WTC11 (cell line): ENCODE data around the gene PCK2. TPM values are rescaled to one million over a fixed set of nuclear protein-coding genes. Genes with fewer than 3 reads are reported as not detected.

Experiments used
- ATAC-seq: fragments of 200-7000 bp; cut with Tn5 transposase; 2 replicates; pipeline ENCODE4 v1.10.0; 2021; ENCODE audit warnings: mild to moderate bottlenecking, moderate library complexity
- CTCF ChIA-PET: fragments of 300-600 bp; sonication (Branson Sonifier 250); formaldehyde crosslinking; loops from one replicate; lab custom pipeline; 2021; ENCODE audit warnings: antibody characterized with exemption; lab: Charles Lee
- POLR2A ChIA-PET: fragments of 350-600 bp; sonication (Branson Sonifier 250); formaldehyde crosslinking; loops from one replicate; lab custom pipeline; 2021; ENCODE audit warnings: antibody characterized with exemption; lab: Charles Lee
- DNase-seq: peaks from one replicate; pipeline ENCODE4 v3.0.0; 2021; ENCODE audit warnings: low spot score
- H3K27ac Mint-ChIP-seq: 2 replicates; pipeline ENCODE4 v1.8.0; 2021; ENCODE audit warnings: mixed read lengths
- H3K27me3 Mint-ChIP-seq: 2 replicates; pipeline ENCODE4 v1.8.0; 2021; ENCODE audit warnings: low read depth, mild to moderate bottlenecking, moderate library complexity, mixed read lengths
- H3K36me3 Mint-ChIP-seq: 2 replicates; pipeline ENCODE4 v1.8.0; 2021; ENCODE audit warnings: mixed read lengths
- H3K4me1 Mint-ChIP-seq: 2 replicates; pipeline ENCODE4 v1.8.0; 2022; ENCODE audit warnings: mixed read lengths
- H3K4me3 Mint-ChIP-seq: 2 replicates; pipeline ENCODE4 v1.8.0; 2021; ENCODE audit warnings: mild to moderate bottlenecking, moderate library complexity, mixed read lengths
- H3K9me3 Mint-ChIP-seq: 2 replicates; pipeline ENCODE4 v1.8.0; 2021; ENCODE audit warnings: mixed read lengths
- CDX4 ChIP-seq: fragments of 250-450 bp; sonication (Bioruptor Pico); IDR thresholded peaks from 2 replicates; pipeline ENCODE4 v1.9.0; 2021; ENCODE audit warnings: moderate library complexity, mild to moderate bottlenecking, inconsistent platforms, borderline replicate concordance
- ETV6 ChIP-seq: sonication (generic); formaldehyde crosslinking; IDR thresholded peaks from 2 replicates; pipeline ENCODE4 v1.8.1; 2022; ENCODE audit warnings: mild to moderate bottlenecking, missing genetic modification reagents
- FOXK1 ChIP-seq: sonication (generic); formaldehyde crosslinking; IDR thresholded peaks from 2 replicates; pipeline ENCODE4 v1.8.0; 2022; ENCODE audit warnings: mild to moderate bottlenecking, moderate library complexity, missing genetic modification reagents
- FOXP1 ChIP-seq: sonication (generic); formaldehyde crosslinking; IDR thresholded peaks from 2 replicates; pipeline ENCODE4 v1.8.0; 2022; ENCODE audit warnings: missing genetic modification reagents, mild to moderate bottlenecking, moderate library complexity, borderline replicate concordance
- FOXP4 ChIP-seq: sonication (generic); formaldehyde crosslinking; IDR thresholded peaks from 2 replicates; pipeline ENCODE4 v1.8.0; 2022; ENCODE audit warnings: mild to moderate bottlenecking, missing genetic modification reagents
- GABPB1 ChIP-seq: sonication (generic); formaldehyde crosslinking; IDR thresholded peaks from 2 replicates; pipeline ENCODE4 v1.8.1; 2023; ENCODE audit warnings: mild to moderate bottlenecking, missing genetic modification reagents
- HMGA2 ChIP-seq: fragments of 250-450 bp; sonication (Bioruptor Pico); IDR thresholded peaks from 2 replicates; pipeline ENCODE4 v1.4.0; 2021; ENCODE audit warnings: mild to moderate bottlenecking, moderate library complexity
- MAX ChIP-seq: sonication (generic); formaldehyde crosslinking; IDR thresholded peaks from 2 replicates; pipeline ENCODE4 v1.8.0; 2022; ENCODE audit warnings: mild to moderate bottlenecking, missing genetic modification reagents
- MXD4 ChIP-seq: fragments of 250-450 bp; sonication (Bioruptor Pico); IDR thresholded peaks from 2 replicates; pipeline ENCODE4 v1.8.0; 2021; ENCODE audit warnings: mild to moderate bottlenecking, moderate library complexity, borderline replicate concordance
- MYBL2 ChIP-seq: sonication (generic); formaldehyde crosslinking; IDR thresholded peaks from 2 replicates; pipeline ENCODE4 v1.8.1; 2023; ENCODE audit warnings: mild to moderate bottlenecking, moderate library complexity, missing genetic modification reagents
- NFE2L1 ChIP-seq: sonication (generic); formaldehyde crosslinking; IDR thresholded peaks from 2 replicates; pipeline ENCODE4 v1.8.1; 2023; ENCODE audit warnings: missing genetic modification reagents
- NFYB ChIP-seq: sonication (generic); formaldehyde crosslinking; conservative IDR thresholded peaks from 2 replicates; pipeline ENCODE4 v1.8.0; 2022; ENCODE audit warnings: low read depth, missing genetic modification reagents
- NR2C2 ChIP-seq: sonication (generic); formaldehyde crosslinking; IDR thresholded peaks from 2 replicates; pipeline ENCODE4 v1.8.0; 2022; ENCODE audit warnings: mild to moderate bottlenecking, missing genetic modification reagents
- NR3C1 ChIP-seq: sonication (generic); formaldehyde crosslinking; conservative IDR thresholded peaks from 2 replicates; pipeline ENCODE4 v1.8.1; 2023; ENCODE audit warnings: low read depth, mild to moderate bottlenecking, missing genetic modification reagents
- PREB ChIP-seq: sonication (generic); formaldehyde crosslinking; IDR thresholded peaks from 2 replicates; pipeline ENCODE4 v1.8.1; 2022; ENCODE audit warnings: mild to moderate bottlenecking, missing genetic modification reagents, moderate library complexity, borderline replicate concordance
- RELA ChIP-seq: sonication (generic); formaldehyde crosslinking; IDR thresholded peaks from 2 replicates; pipeline ENCODE4 v1.8.1; 2022; ENCODE audit warnings: missing genetic modification reagents, mild to moderate bottlenecking, borderline replicate concordance
- TEAD1 ChIP-seq: sonication (generic); formaldehyde crosslinking; IDR thresholded peaks from 2 replicates; pipeline ENCODE4 v1.8.0; 2022; ENCODE audit warnings: mild to moderate bottlenecking, missing genetic modification reagents
- USF1 ChIP-seq: sonication (generic); formaldehyde crosslinking; IDR thresholded peaks from 2 replicates; pipeline ENCODE4 v1.8.0; 2022; ENCODE audit warnings: mild to moderate bottlenecking, missing genetic modification reagents
- USF2 ChIP-seq: sonication (generic); formaldehyde crosslinking; IDR thresholded peaks from 2 replicates; pipeline ENCODE4 v1.8.1; 2023; ENCODE audit warnings: mild to moderate bottlenecking, missing genetic modification reagents, moderate library complexity
- ZBTB21 ChIP-seq: sonication (generic); formaldehyde crosslinking; IDR thresholded peaks from 2 replicates; pipeline ENCODE4 v1.8.1; 2023; ENCODE audit warnings: mild to moderate bottlenecking, missing genetic modification reagents, borderline replicate concordance
- ZMAT4 ChIP-seq: fragments of 250-450 bp; sonication (Bioruptor Pico); IDR thresholded peaks from 2 replicates; pipeline ENCODE4 v1.9.0; 2021; ENCODE audit warnings: mild to moderate bottlenecking
- ZNF532 ChIP-seq: fragments of 250-450 bp; sonication (Bioruptor Pico); IDR thresholded peaks from 2 replicates; pipeline ENCODE4 v1.9.0; 2021; ENCODE audit warnings: mild to moderate bottlenecking, borderline replicate concordance
- total RNA-seq: library from RNA; stranded (reverse); gene quantifications from 3 replicates; pipeline ENCODE4 v1.2.3, GENCODE V29; 2021

PCK2 gene
- total RNA-seq, 1 experiment from 2014 or later: 67.0 TPM

GRCh38 chr14:24113801-24114531 lies 19.9 kb downstream of the PCK2 start (continued):
- TF ChIP-seq FOXP1 (CRISPR knock-in tag): 0 out of 2 replicates have a peak, but pooled peaks have one; percentile 29
- 0 out of 2 replicates have a peak, but pooled peaks have one; percentile 23 for TF ChIP-seq FOXK1 (CRISPR knock-in tag)
- TF ChIP-seq USF2: peak; percentile 47; the same call in 1 of the 2 replicates
- no peak for TF ChIP-seq ZNF532
- peak; percentile 36; the same call in 1 of the 2 replicates for TF ChIP-seq TEAD1 (CRISPR knock-in tag)
- no peak for TF ChIP-seq HMGA2 (CRISPR knock-in tag)
- no peak for TF ChIP-seq MXD4 (CRISPR knock-in tag)
- no peak for TF ChIP-seq ETV6 (CRISPR knock-in tag)
- TF ChIP-seq ZBTB21 (CRISPR knock-in tag): peak; percentile 64; the same call in 1 of the 2 replicates
- TF ChIP-seq NR2C2: no peak
- TF ChIP-seq GABPB1: peak; percentile 94
- TF ChIP-seq RELA (CRISPR knock-in tag): no peak
- TF ChIP-seq NR3C1: no peak
- no peak; the same call in 1 of the 2 replicates for TF ChIP-seq NFE2L1
- no peak for TF ChIP-seq USF1

- CTCF ChIA-PET: interaction anchor here (0.6 to 3.3 kb wide), 32 partner anchors 7 to 483 kb away, joined by 3 to 67 read pairs (median 4); partner anchors contain the start of genes CARMIL3, CHMP4A, CIDEB and DHRS4L2
- peaks cover 17% of the 10 kb centered on the region for H3K4me1 Mint-ChIP-seq
- TF ChIP-seq ZBTB21 (CRISPR knock-in tag) (peak; percentile 81; the same call in 1 of the 2 replicates), CDX4 (CRISPR knock-in tag) (no peak), ZMAT4 (CRISPR knock-in tag) (no peak), ETV6 (CRISPR knock-in tag) (peak; percentile 58; the same call in 1 of the 2 replicates), NFYB (CRISPR knock-in tag) (peak; percentile 92), FOXP4 (CRISPR knock-in tag) (peak; percentile 80; the same call in 1 of the 2 replicates), PREB (CRISPR knock-in tag) (peak; percentile 90; the same call in 1 of the 2 replicates), MAX (CRISPR knock-in tag) (peak; percentile 97), MYBL2 (CRISPR knock-in tag) (peak; percentile 82), TEAD1 (CRISPR knock-in tag) (peak; percentile 52; the same call in 1 of the 2 replicates)
These were observed 20.7 kb downstream of the PCK2 start, which contains the start of the genes DCAF11 and NRL for GRCh38 chr14:24114532-24115421. TSS of gene DCAF11 (plus strand) at chr14:24114777. CDS start at chr14:24115595, 818 bp downstream. TSS of gene NRL (minus strand) at chr14:24114949. CDS start at chr14:24082848, 32,101 bp downstream.

More at GRCh38 chr14:24114532-24115421, 20.7 kb downstream of the PCK2 start, which contains the start of the genes DCAF11 and NRL:
- POLR2A ChIA-PET: interaction anchor here (0.6 to 3.3 kb wide), 21 partner anchors 9 to 110 kb away, joined by 3 to 44 read pairs (median 6); partner anchors contain the start of genes CARMIL3, CHMP4A, EMC9 and IPO4
- Mint-ChIP-seq H3K4me3 (peak within 1 kb of the TSS; percentile 99), H3K27ac (peak within 1 kb of the TSS; percentile 99), H3K9me3 (no peaks in the 10 kb centered on the region), H3K36me3 (peaks cover 32% of the 10 kb centered on the region), H3K27me3 (peaks cover 4% of the 10 kb centered on the region; the same call in 1 of the 2 replicates)
- DNase-seq (peak; percentile 98), ATAC-seq (peak; percentile 86)
